GM19468 (cell line): ENCODE results near the gene DYSF.

Experiments
- ATAC-seq: cut with Tn5 transposase; IDR thresholded peaks from one replicate; pipeline ENCODE4 v1.9.1; 2021; ENCODE audit warnings: mild to moderate bottlenecking, moderate library complexity, moderate number of reproducible peaks; ENCODE audit not compliant: unreplicated experiment; ENCODE audit errors: extremely low read depth

Gene DYSF

GRCh38 chr2:71664161-71664560 is 210.8 kb downstream of the DYSF start:
- no peak for ATAC-seq

GRCh38 chr2:71665168-71666093 is 212.1 kb downstream of the DYSF start:
- no peak for ATAC-seq

- ATAC-seq, result no peak
These were observed 212.7 kb downstream of the DYSF start for GRCh38 chr2:71666094-71666474.

GRCh38 chr2:71667256-71668182 is 214.2 kb downstream of the DYSF start:
- no peak for ATAC-seq

- ATAC-seq, result no peak
These were observed 215.1 kb downstream of the DYSF start for GRCh38 chr2:71668326-71669057.

- no peak for ATAC-seq
These were observed 215.7 kb downstream of the DYSF start for GRCh38 chr2:71669058-71669456.

- no peak for ATAC-seq
These were observed 216.5 kb downstream of the DYSF start for GRCh38 chr2:71669628-71670429.

- no peak for ATAC-seq
These were observed 217.1 kb downstream of the DYSF start for GRCh38 chr2:71670430-71670795.

GRCh38 chr2:71671203-71671854 is 218.0 kb downstream of the DYSF start:
- ATAC-seq, result no peak

GRCh38 chr2:71671895-71672825 is 218.8 kb downstream of the DYSF start:
- ATAC-seq, result no peak

GRCh38 chr2:71672826-71673795 is 219.8 kb downstream of the DYSF start:
- ATAC-seq, result no peak

GRCh38 chr2:71674158-71674851 is 220.9 kb downstream of the DYSF start:
- no peak for ATAC-seq

GRCh38 chr2:71675296-71675695 is 221.9 kb downstream of the DYSF start:
- no peak for ATAC-seq

GRCh38 chr2:71678874-71679273 is 225.5 kb downstream of the DYSF start:
- no peak for ATAC-seq

- ATAC-seq, result no peak
These were observed 226.1 kb downstream of the DYSF start for GRCh38 chr2:71679491-71679890.

GRCh38 chr2:71680925-71681324 is 227.6 kb downstream of the DYSF start:
- ATAC-seq, result no peak
